Activated naive CD8-positive, alpha-beta T cell treated with anti-CD3 and anti-CD28 coated beads, Interleukin-2, amount 50 U/mL, for 16 hours (primary cell): ENCODE results near the gene MAP3K10.

Experiments
- DNase-seq: peaks from one replicate; pipeline ENCODE4 v3.0.0-alpha.2; 2020; ENCODE audit warnings: low read depth, low spot score

Gene MAP3K10

GRCh38 chr19:40247735-40248262 is 56.6 kb downstream of the MAP3K10 start:
- no peak for DNase-seq

DNA sequence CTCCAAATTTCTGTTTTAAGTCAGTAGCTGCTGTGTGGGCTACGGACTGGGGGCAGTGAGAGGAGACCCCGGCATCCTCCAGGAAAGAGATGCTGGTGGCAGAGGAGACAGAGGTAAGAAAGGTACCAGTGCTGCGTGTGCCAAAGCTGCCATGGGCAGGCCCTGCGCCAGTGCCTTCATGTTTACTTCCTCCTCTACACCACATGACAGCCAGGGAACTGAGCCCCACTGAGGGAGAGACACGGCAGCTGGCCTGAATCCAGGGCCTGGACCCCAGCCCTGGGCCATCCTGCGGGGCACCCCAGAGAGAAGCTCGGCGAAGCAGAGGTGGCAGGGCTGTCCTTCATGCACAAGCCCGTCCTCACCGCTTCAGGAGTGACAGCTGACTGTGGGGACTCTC is 58.0 kb downstream of the MAP3K10 start:
- DNase-seq: no peak

GRCh38 chr19:40249781-40250180 is 58.6 kb downstream of the MAP3K10 start:
- DNase-seq: no peak

- no peak for DNase-seq
These were observed 60.0 kb downstream of the MAP3K10 start for GRCh38 chr19:40251244-40251643.

DNA sequence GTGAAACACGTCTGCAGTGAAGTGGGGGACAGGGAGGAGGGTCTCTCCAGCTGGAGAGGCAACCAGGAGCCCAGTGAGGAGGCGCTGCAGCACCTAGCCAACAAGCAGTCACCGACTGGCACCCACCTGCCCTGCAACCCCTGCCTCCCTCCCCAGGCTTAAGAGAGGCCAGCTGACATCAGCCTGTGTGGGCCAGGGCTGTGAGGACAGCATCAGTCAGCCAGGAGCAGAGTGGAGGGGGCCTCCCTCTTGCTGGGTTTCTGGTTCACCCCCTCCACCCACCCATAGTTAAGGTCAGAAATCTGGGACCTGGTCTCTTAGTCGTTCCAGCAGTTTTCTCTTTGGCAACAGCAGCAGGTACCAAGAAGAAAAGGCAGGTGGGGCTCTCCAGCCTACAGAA is 60.8 kb downstream of the MAP3K10 start:
- no peak for DNase-seq

DNA sequence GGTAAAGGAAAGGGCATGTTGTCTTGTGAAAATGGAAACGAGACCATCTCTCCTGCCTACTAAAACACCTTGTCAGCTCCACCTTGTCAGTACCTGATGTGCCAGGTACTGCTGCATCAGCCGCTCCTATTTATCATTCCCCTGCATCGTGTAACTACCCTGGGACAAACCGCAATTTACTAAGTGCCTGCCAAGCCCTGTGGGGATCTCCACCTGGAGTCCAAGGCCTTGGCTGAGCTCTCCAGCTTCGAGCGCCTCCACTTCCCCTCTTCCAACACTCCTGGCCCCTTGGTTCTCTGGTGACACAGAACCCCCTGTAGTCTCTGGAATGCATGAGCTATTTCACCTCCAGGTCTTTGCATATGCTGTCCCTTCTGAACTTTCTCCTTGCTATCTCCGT is 61.2 kb downstream of the MAP3K10 start:
- no peak for DNase-seq

GRCh38 chr19:40253611-40254092 is 62.4 kb downstream of the MAP3K10 start:
- DNase-seq: no peak

- DNase-seq: no peak
These were observed 63.6 kb downstream of the MAP3K10 start for GRCh38 chr19:40254714-40255418.

DNA sequence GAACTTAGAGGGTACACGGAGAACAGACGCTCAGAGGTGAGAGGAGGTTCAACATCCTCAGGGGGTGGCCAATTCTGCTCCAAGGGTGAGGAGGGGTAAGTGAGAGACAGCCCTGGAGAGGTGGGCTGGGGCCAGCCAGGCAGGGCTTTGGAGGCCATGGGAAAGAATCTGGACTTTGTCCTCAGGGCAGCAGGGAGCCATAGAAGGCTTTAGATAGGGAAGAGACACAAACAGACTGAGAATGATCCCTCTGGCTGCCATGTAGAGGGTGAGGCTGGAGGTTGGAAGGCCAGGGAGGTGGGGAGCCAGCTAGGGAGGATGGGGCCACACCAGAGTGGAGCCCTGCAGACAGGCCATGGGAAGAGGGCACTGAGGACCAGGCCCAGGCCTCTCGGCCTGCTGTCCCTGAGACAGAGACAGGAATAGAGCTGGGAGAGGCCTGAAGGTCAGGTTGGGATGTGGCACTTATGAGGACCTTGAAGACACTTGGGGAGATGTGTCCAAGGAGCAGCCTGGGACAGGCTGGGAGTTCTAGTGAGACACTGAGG is 64.5 kb downstream of the MAP3K10 start:
- no peak for DNase-seq

- DNase-seq: no peak
These were observed 65.3 kb downstream of the MAP3K10 start for GRCh38 chr19:40256512-40256911.

DNA sequence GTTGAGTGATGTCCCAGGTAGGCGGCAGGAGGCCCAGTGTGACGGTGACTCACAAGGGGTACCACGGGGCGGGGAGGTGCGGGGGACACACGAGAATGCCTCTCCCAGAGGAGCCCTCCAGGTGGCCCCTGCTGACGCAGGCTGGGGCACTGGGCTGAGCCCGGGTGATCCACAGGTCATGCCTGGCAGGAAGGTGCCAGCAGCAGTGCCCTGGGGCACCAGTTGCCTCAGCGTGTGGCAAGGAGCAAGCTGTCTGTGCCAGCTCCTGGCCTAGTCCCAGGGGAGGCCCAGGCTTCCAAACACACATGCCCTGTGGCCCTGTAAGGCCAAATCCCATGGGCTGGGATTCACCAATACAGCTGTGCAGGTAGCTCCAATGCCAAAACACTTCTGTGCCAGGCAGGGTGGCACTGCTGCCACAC is 65.9 kb downstream of the MAP3K10 start:
- DNase-seq: no peak

DNA sequence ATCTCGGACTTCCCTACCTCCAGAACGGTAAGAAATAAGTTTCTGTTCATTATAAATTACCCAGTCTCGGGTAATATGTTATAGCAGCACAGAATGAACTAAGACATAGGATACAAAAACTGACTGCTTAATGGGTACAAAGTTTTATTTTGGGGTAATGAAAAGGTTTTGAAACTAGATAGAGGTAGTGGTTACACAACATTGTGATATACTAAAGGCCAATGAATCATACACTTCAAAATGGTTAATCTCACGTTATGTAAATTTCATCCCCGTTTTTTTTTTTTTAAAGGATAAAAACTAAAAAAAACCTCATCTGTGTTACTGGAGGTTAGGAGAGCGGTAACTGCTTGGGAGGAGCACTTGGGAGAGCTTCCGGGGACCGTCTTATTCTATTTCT is 70.4 kb downstream of the MAP3K10 start:
- DNase-seq: no peak

DNA sequence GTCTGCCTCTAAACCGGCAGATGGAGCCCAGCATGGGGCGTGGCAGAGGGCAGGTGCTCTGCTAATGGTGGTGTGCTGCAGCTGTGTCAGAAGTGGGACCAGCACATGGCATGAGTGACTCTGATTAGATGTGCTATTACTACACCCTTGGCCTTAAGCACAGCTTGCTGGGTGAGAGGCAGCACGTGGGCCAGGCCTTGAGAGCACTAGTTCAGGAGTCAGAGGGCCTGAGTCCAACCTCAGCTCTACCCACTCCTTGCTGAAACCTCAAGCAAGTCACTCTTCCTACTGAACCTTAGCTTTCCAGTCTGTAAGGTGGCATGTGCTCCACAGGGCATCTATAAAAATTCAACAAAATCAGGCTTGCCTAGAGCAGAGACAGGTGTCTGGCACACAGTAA is 71.2 kb downstream of the MAP3K10 start:
- no peak for DNase-seq

- DNase-seq: no peak
These were observed 72.5 kb downstream of the MAP3K10 start for GRCh38 chr19:40263440-40264313.

DNA sequence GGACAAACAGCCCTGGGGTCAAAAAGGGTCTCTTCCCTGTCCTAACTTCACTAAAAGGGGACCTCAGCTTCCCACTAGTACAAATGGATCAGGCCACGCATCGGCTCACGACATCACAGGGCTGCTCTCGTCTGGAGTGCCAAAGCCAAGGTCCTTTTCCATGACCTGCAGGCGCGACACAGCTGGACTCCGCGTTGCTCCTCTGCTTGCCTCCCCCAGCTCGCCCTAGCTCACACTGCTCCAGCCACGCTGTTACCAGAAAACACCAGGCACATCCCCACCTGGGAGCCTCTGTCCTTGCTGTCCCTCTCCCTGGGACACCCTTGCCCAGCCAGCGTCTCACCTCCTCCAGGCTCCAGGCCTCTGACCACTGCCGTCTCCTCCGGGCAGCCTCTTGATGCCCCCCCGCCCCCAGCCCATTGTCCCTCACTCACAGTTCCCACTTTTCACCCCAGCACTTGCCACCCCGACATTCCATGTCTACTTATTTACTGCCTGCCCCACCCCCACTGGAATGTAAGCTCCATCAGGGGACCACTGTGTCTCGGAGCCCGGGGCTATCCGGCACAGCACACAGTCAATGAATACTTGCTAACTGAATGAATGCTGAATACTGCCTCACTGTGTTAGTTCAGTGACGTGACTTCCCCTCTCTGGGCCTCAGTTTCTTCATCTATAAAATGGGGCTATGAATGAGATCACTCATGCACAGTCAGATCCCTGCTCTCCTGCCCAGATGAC is 73.3 kb downstream of the MAP3K10 start:
- no peak for DNase-seq
